Body of pancreas (tissue), 4 donors: ENCODE measurements around the gene PLLP. TPM values are rescaled to one million over a fixed set of nuclear protein-coding genes. Genes with fewer than 3 reads are reported as not detected.
A peak's percentile ranks its signal among the peaks of the same experiment; 100 is the strongest.
"Not testable (repeated sequence)": the region's sequence is repeated elsewhere in the genome, so short reads cannot be mapped to it uniquely, and the experiment has no call there.

Experiments used
- ATAC-seq: fragments of 150-250 bp; one replicate; pipeline ENCODE4 v1.9.1; 2016
- DNase-seq, 4 donors: peaks; one replicate each; pipeline ENCODE4 v3.0.0-alpha.2; 2019
- H3K27ac ChIP-seq, 4 donors: fragments of 200-600 bp; sonication (generic); 1 replicate in 3 of 4; 2 replicates in 1 of 4; pipeline versions ENCODE4 v1.5.1 to v1.6.1; 2016 to 2019; ENCODE audit warnings: mild to moderate bottlenecking in 1 of 4, mixed read lengths in 1 of 4, moderate library complexity in 1 of 4
- H3K27me3 ChIP-seq, 2 donors: fragments of 200-600 bp; sonication (generic); one replicate each; pipeline ENCODE4 v1.6.0; 2016; ENCODE audit warnings: mild to moderate bottlenecking in 1 of 2
- H3K36me3 ChIP-seq, 2 donors: fragments of 200-600 bp; sonication (generic); replicated peaks in 1 of 2; 2 replicates each; pipeline ENCODE4 v1.5.1; 2016; ENCODE audit warnings: low read depth in 2 of 2; ENCODE audit not compliant: insufficient read depth in 1 of 2
- H3K4me1 ChIP-seq: fragments of 200-600 bp; sonication (generic); one replicate; pipeline ENCODE4 v1.6.0; 2016
- H3K4me3 ChIP-seq, 2 donors: fragments of 200-600 bp; sonication (generic); 1 replicate in 1 of 2; 2 replicates in 1 of 2; pipeline ENCODE4 v1.5.1; 2016 to 2019
- H3K9me3 ChIP-seq, 3 donors: fragments of 200-600 bp; sonication (generic); 1 replicate in 2 of 3; 2 replicates in 1 of 3; pipeline ENCODE4 v1.5.1; 2016
- POLR2A ChIP-seq, 3 donors: fragments of 450-650 bp; IDR thresholded peaks; one replicate each; pipeline ENCODE4 v1.6.1; 2016; ENCODE audit warnings: antibody characterized with exemption in 3 of 3, mild to moderate bottlenecking in 2 of 3
- WGBS, 2 donors: methylation state at CpG; one replicate each; pipeline ENCODE4 v1.1.5; 2017; 5-methylcytosine and 5-hydroxymethylcytosine counted together
- intact Hi-C: fragments of 100-400 bp; cut with DNase I; formaldehyde crosslinking; loops from one replicate; pipeline ENCODE4 v1.15.1; 2023
- total RNA-seq, 2 donors: library from RNA; depleted of rRNA; stranded (reverse); fragments of >200 nt; gene quantifications; one replicate each; pipeline ENCODE4 v1.1.0, GENCODE V29; 2016
- TF ChIP-seq, protein P1 (sequence below), 7 experiments: fragments of 450-650 bp in 4 of 7; fragments of 200-600 bp in 3 of 7; sonication (generic) in 3 of 7; IDR thresholded peaks; one replicate each; pipeline ENCODE4 v1.5.1; 2016 to 2019; ENCODE audit warnings: antibody characterized with exemption in 7 of 7

Gene PLLP
- total RNA-seq, 2 donors from 2014 or later: 32.9 to 43.2 TPM

DNA sequence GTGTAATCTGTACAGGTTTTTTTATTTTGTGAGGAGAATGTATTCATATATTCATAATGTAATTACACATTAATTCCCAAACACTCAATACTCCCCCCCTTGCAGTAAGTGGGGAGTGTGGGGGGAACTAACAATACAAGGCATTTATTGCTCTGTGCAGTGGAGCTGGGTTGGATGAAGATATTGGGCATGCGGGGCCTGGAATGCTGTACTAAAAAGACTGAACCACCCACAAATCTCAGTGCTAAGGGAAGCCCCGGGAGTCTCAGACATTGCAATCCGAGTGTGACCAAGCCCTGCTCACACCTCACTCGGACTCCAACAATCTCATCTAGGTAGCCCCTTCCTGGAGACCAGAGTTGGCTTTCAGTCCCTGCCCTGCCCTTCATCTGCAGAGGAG is 6.0 kb downstream of the PLLP start:
- no peak for TF ChIP-seq POLR2A (IDR thresholded peaks at IDR 0.05)
- TF ChIP-seq, protein P1, sequence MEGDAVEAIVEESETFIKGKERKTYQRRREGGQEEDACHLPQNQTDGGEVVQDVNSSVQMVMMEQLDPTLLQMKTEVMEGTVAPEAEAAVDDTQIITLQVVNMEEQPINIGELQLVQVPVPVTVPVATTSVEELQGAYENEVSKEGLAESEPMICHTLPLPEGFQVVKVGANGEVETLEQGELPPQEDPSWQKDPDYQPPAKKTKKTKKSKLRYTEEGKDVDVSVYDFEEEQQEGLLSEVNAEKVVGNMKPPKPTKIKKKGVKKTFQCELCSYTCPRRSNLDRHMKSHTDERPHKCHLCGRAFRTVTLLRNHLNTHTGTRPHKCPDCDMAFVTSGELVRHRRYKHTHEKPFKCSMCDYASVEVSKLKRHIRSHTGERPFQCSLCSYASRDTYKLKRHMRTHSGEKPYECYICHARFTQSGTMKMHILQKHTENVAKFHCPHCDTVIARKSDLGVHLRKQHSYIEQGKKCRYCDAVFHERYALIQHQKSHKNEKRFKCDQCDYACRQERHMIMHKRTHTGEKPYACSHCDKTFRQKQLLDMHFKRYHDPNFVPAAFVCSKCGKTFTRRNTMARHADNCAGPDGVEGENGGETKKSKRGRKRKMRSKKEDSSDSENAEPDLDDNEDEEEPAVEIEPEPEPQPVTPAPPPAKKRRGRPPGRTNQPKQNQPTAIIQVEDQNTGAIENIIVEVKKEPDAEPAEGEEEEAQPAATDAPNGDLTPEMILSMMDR (IDR thresholded peaks at IDR 0.05): no peak
- no peaks in the 10 kb centered on the region for H3K27me3 ChIP-seq
- H3K4me3 ChIP-seq: no peak overlapping the region
- peaks cover 79% of the 10 kb centered on the region for H3K4me1 ChIP-seq
- no peak for DNase-seq
- H3K27ac ChIP-seq: peak overlapping the region in 1 of 4 donors; percentile 66
- intact Hi-C loops: no loop called here
- 51 to 80% methylated on average over 4 of the region's 4 CpGs for WGBS, 2 donors
- H3K36me3 ChIP-seq: no peaks in the 10 kb centered on the region
- no peaks in the 10 kb centered on the region for H3K9me3 ChIP-seq
- no peak for ATAC-seq

DNA sequence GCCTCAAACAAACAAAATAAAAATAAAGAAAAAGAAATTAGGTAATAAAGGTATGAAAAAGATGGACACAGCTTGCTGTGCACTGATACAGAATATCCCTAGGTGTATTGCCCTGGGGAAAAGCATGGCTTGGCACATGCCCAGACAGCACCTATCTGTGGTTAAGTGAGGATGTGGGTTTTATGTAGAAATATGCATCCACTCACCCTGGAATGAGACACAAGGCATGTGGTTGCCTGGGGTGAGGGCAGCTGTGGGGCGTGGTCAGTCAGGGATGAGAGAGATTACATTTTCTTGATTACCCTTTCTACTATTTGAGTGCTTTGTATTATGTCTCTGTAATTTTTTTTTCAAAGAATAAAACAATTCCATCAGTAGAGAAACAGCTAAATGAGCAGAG is 6.9 kb downstream of the PLLP start:
- no peak overlapping the region for H3K4me3 ChIP-seq
- intact Hi-C loops: no loop called here
- no peaks in the 10 kb centered on the region for H3K27me3 ChIP-seq
- TF ChIP-seq, protein P1 (IDR thresholded peaks at IDR 0.05): no peak
- TF ChIP-seq POLR2A (IDR thresholded peaks at IDR 0.05): no peak
- ATAC-seq (no peak), DNase-seq (no peak)
- H3K4me1 ChIP-seq: peaks cover 81% of the 10 kb centered on the region
- 52 to 90% methylated on average over 1 of the region's 1 CpG for WGBS, 2 donors
- no peaks in the 10 kb centered on the region for H3K9me3 ChIP-seq
- no peaks in the 10 kb centered on the region for H3K36me3 ChIP-seq
- no peak overlapping the region for H3K27ac ChIP-seq

DNA sequence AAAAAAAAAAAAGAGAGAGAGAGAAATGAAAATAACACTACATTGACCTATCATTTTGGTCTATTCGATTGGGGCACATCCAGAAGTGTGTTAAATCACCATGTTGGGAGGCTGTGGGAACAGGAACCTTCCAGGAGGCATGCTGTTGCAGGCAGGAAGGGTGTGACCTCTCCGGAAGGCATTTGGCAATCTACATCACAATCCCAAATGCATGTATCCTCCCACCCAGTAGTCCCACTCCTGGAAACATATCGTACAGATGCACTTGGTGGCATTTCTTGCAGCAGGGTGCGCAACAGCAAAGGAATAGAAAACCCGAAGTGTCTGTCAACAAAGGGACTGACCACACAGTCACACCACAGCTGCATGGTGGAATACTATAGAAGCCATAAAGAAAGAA is 7.9 kb downstream of the PLLP start:
- ATAC-seq (no peak), DNase-seq (peak in 1 of 4 donors; percentile 13)
- H3K36me3 ChIP-seq: no peaks in the 10 kb centered on the region
- H3K4me1 ChIP-seq: peaks cover 78% of the 10 kb centered on the region
- no peaks in the 10 kb centered on the region for H3K27me3 ChIP-seq
- WGBS, 2 donors: 65 to 79% methylated on average over 5 of the region's 5 CpGs
- no peak overlapping the region for H3K27ac ChIP-seq
- intact Hi-C loops: no loop called here
- no peak for TF ChIP-seq POLR2A (IDR thresholded peaks at IDR 0.05)
- TF ChIP-seq, protein P1 (IDR thresholded peaks at IDR 0.05): no peak
- H3K4me3 ChIP-seq: no peak overlapping the region
- H3K9me3 ChIP-seq: no peaks in the 10 kb centered on the region

DNA sequence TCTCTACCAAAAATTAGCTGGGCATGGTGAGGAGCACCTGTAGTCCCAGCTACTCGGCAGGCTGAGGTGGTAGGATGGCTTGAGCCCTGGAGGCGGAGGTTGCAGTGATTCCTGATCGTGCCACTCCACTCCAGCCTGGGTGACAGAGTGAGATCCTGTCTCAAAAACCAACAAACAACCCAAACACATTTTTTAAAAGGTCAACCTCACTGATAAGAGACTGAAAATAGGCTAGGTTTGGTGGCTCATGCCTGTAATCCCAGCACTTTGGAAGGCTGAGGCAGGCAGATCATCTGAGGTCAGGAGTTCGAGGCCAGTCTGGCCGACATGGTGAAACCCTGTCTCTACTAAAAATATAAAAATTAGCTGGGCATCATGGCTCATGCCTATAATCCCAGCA is 8.5 kb downstream of the PLLP start:
- DNase-seq, H3K9me3 ChIP-seq, ATAC-seq, H3K36me3 ChIP-seq, intact Hi-C loops, H3K4me3 ChIP-seq, H3K27me3 ChIP-seq: not testable (repeated sequence)
- Histone ChIP-seq H3K27ac (peak overlapping the region in 1 of 4 donors; percentile 44), H3K4me1 (peaks cover 77% of the 10 kb centered on the region)
- WGBS, 2 donors: 55 to 69% methylated on average over 5 of the region's 5 CpGs

DNA sequence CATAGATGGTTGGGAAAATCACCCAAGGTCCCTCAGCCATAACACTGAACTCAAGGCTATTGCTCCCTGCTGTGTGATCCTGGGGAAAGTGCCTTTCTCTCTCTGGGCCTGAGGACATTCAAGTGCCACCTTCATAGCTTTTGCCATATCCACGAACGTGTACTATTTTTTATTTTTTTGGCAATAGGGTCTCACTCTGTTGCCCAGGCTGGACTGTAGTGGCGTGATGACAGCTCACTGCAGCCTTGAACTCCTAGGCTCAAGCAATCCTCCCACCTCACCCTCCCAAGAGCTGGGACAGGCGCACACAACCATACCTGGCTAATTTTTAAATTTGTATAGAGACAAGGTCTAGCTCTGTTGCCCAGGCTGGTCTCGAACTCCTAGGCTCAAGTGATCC is 10.6 kb downstream of the PLLP start:
- ATAC-seq: no peak
- TF ChIP-seq POLR2A (IDR thresholded peaks at IDR 0.05): no peak
- TF ChIP-seq, protein P1 (IDR thresholded peaks at IDR 0.05): no peak
- H3K27ac ChIP-seq: peak overlapping the region in 2 of 4 donors; percentile 13 to 46

More for the DNA sequence above, 10.6 kb downstream of the PLLP start:
- intact Hi-C loops: no loop called here
- Histone ChIP-seq H3K4me1 (peaks cover 77% of the 10 kb centered on the region), H3K4me3 (no peak overlapping the region), H3K9me3 (no peaks in the 10 kb centered on the region), H3K27me3 (no peaks in the 10 kb centered on the region), H3K36me3 (no peaks in the 10 kb centered on the region)
- WGBS, 2 donors: 77 to 91% methylated on average over 5 of the region's 5 CpGs
- DNase-seq: no peak
